PFSK-1 (cell line): ENCODE results near the gene SLC6A15.

Source experiments
- FOXP2 ChIP-seq: optimal IDR thresholded peaks from 2 replicates; pipeline ENCODE3; 2011; ENCODE audit warnings: borderline replicate concordance, control low read depth, inconsistent platforms; ENCODE audit not compliant: insufficient read depth; ENCODE audit errors: extremely low read length, extremely low read depth
- POLR2AphosphoS5 ChIP-seq: IDR thresholded peaks from 2 replicates; pipeline ENCODE4 v1.6.1; 2012; ENCODE audit warnings: low read depth, mild to moderate bottlenecking, control low read depth, low read length, moderate library complexity
- SIN3A ChIP-seq: IDR thresholded peaks from 2 replicates; pipeline ENCODE4 v1.6.1; 2012; ENCODE audit warnings: mild to moderate bottlenecking, low read length, moderate library complexity, borderline replicate concordance; ENCODE audit not compliant: insufficient read depth
- TAF1 ChIP-seq: IDR thresholded peaks from 2 replicates; pipeline ENCODE4 v1.6.1; 2012; ENCODE audit warnings: low read length, control low read depth, borderline replicate concordance; ENCODE audit not compliant: insufficient read depth
- TF ChIP-seq, protein P1 (sequence below), 2 experiments: IDR thresholded peaks; 2 replicates each; pipeline versions ENCODE4 v1.6.1 to v1.8.0; 2011 to 2012; ENCODE audit warnings: low read depth in 2 of 2, low read length in 2 of 2, control low read depth in 1 of 2, inconsistent platforms in 1 of 2, mild to moderate bottlenecking in 1 of 2, moderate library complexity in 1 of 2; ENCODE audit not compliant: insufficient read depth in 1 of 2

Gene SLC6A15

DNA sequence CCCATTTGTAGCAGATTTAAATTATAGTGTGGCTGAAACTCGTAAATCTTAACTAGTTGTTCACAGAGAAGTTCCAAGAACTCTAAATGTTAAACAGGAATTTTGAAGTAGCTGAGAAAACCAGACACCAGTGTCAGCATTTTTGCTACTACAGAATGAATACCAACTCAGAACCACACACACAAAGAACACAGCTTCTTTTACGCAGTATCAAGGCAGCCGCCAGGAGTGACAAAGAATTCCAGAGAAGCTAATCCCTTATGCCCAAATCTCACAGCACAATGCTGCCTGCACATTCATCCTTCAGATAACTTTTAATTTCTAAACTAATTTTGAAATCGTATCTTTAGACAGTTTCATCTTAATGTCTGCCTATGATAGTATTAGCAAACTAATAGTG, 37.4 kb downstream of the SLC6A15 start:
- no peak for TF ChIP-seq TAF1
- TF ChIP-seq, protein P1, sequence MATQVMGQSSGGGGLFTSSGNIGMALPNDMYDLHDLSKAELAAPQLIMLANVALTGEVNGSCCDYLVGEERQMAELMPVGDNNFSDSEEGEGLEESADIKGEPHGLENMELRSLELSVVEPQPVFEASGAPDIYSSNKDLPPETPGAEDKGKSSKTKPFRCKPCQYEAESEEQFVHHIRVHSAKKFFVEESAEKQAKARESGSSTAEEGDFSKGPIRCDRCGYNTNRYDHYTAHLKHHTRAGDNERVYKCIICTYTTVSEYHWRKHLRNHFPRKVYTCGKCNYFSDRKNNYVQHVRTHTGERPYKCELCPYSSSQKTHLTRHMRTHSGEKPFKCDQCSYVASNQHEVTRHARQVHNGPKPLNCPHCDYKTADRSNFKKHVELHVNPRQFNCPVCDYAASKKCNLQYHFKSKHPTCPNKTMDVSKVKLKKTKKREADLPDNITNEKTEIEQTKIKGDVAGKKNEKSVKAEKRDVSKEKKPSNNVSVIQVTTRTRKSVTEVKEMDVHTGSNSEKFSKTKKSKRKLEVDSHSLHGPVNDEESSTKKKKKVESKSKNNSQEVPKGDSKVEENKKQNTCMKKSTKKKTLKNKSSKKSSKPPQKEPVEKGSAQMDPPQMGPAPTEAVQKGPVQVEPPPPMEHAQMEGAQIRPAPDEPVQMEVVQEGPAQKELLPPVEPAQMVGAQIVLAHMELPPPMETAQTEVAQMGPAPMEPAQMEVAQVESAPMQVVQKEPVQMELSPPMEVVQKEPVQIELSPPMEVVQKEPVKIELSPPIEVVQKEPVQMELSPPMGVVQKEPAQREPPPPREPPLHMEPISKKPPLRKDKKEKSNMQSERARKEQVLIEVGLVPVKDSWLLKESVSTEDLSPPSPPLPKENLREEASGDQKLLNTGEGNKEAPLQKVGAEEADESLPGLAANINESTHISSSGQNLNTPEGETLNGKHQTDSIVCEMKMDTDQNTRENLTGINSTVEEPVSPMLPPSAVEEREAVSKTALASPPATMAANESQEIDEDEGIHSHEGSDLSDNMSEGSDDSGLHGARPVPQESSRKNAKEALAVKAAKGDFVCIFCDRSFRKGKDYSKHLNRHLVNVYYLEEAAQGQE (IDR thresholded peaks at IDR 0.05; ENCODE audit: insufficient read depth in 1 of 2, low read depth in 2 of 2, low read length in 2 of 2) = no peak
- TF ChIP-seq FOXP2 = no peak
- no peak for TF ChIP-seq POLR2AphosphoS5
- no peak for TF ChIP-seq SIN3A

DNA sequence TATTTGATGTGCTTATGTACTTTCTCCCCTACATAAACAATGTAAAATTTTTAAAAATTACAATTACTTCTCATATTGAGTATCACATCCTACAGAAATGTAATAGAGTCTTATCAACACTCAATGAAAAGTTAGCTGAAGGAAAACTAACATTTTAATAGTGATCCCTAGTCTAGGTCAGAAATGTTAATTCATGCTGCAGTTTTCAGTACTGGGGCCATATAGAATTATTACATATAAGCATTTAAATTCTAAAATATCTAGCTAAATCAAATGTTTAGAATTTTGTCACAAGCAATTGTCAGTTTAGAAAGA, 37.8 kb downstream of the SLC6A15 start:
- TF ChIP-seq SIN3A (no peak), TAF1 (no peak), FOXP2 (no peak), POLR2AphosphoS5 (no peak)
- TF ChIP-seq, protein P1 (IDR thresholded peaks at IDR 0.05; ENCODE audit: insufficient read depth in 1 of 2, low read depth in 2 of 2, low read length in 2 of 2) = no peak

DNA sequence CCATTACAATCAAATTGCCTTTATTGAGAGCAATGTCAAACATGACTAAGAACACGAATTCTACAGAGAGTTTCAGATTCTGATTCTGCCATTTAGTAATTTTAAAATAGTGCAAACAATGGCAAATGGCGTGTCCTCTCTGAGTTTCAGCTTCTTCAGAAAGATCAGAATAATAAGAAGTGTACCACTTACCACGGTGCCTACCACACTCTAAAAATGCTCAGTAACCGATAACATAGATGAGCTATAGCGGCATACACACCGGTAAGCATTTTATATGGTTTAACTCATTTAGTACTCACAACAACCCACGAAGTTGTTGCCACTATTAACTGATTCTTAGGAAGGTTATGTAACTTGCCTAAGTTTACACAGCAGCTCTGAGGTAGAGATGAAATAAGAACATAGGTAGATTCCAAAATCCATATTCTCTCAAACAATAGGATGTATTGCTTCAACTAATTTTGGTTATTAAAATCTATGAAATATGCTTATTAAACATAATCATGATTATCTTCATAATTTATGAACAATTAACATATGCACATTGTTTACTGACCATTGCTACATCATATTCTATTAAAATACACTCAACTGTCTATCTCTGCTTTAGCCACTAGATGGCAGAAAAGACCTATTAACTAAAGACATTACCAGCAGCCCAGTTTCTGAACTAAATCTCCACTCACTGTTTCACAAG, 38.3 kb downstream of the SLC6A15 start:
- TF ChIP-seq POLR2AphosphoS5 (no peak), TAF1 (no peak), SIN3A (no peak), FOXP2 (no peak)
- TF ChIP-seq, protein P1 (IDR thresholded peaks at IDR 0.05; ENCODE audit: insufficient read depth in 1 of 2, low read depth in 2 of 2, low read length in 2 of 2) = no peak

DNA sequence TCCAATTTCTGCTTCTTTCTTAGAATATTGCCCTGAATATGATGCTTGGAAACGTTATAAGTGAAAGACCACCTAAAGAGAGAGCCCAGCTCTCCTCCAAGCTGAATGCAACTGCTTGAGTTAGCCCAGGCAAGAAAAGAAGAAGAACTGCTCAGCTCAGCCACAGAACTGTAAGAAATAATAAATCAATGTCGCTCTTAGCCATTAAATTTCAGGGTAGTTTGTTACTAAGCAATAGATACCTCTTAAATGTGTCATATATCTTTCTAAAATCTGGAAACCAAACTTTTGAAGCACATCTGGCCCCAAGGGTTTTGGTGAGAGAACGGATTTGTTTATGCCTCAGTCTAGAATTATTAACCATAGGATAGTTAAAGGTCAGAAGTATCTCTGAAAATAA, 50.4 kb downstream of the SLC6A15 start:
- no peak for TF ChIP-seq TAF1
- no peak for TF ChIP-seq FOXP2
- TF ChIP-seq SIN3A = no peak
- TF ChIP-seq, protein P1 (IDR thresholded peaks at IDR 0.05; ENCODE audit: insufficient read depth in 1 of 2, low read depth in 2 of 2, low read length in 2 of 2) = no peak
- no peak for TF ChIP-seq POLR2AphosphoS5

DNA sequence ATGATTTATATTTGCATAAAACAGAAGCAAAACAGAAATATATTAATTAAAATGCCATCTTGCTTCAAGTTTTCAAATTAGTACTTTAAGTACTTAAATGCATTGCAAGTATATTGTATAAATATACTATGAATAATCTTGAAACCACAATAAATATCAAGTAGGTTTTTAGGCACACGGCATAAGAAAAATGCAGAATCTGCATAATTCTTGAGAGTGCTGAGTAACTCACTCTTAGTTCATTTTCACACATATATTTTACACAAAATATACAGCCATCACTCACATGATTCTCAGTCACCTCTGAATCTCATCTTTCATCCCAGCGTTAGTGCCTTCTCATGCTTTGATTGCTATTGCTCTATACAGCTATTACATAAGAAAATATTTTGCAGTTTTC, 51.9 kb downstream of the SLC6A15 start:
- no peak for TF ChIP-seq TAF1
- TF ChIP-seq, protein P1 (IDR thresholded peaks at IDR 0.05; ENCODE audit: insufficient read depth in 1 of 2, low read depth in 2 of 2, low read length in 2 of 2) = no peak
- TF ChIP-seq POLR2AphosphoS5 = no peak
- TF ChIP-seq SIN3A = no peak
- TF ChIP-seq FOXP2 = no peak
